Mucosa of rectum (tissue), 2 donors: Measurements from ENCODE around the gene GPR176.
"Not testable (repeated sequence)": the region's sequence is repeated elsewhere in the genome, so short reads cannot be mapped to it uniquely, and the experiment has no call there.

Source experiments
- H3K27ac ChIP-seq, 2 donors: one replicate each; pipeline ENCODE4 v1.7.0; 2013; ENCODE audit warnings: inconsistent platforms in 2 of 2, low read depth in 2 of 2, low read length in 2 of 2
- H3K27me3 ChIP-seq, 2 donors: one replicate each; pipeline ENCODE4 v1.7.0; 2013; ENCODE audit warnings: low read length in 2 of 2; ENCODE audit not compliant: control insufficient read depth in 2 of 2, insufficient read depth in 2 of 2
- H3K36me3 ChIP-seq, 2 donors: one replicate each; pipeline ENCODE4 v1.7.0; 2013; ENCODE audit warnings: low read length in 2 of 2; ENCODE audit not compliant: control insufficient read depth in 2 of 2, insufficient read depth in 2 of 2
- H3K4me1 ChIP-seq, 2 donors: one replicate each; pipeline ENCODE4 v1.7.0; 2013; ENCODE audit warnings: low read length in 2 of 2, mild to moderate bottlenecking in 1 of 2; ENCODE audit not compliant: control insufficient read depth in 2 of 2, insufficient read depth in 2 of 2
- H3K4me3 ChIP-seq, 2 donors: one replicate each; pipeline ENCODE4 v1.7.0; 2013; ENCODE audit warnings: low read length in 2 of 2
- H3K9ac ChIP-seq, 2 donors: one replicate each; pipeline ENCODE4 v1.7.0; 2013; ENCODE audit warnings: low read length in 2 of 2, low read depth in 1 of 2, mild to moderate bottlenecking in 1 of 2
- H3K9me3 ChIP-seq, 2 donors: one replicate each; pipeline ENCODE4 v1.7.0; 2013; ENCODE audit warnings: low read length in 2 of 2; ENCODE audit not compliant: control insufficient read depth in 2 of 2
- donor health status: healthy.
- donor health status: Normal muscosa, but diverticular disease.

The GPR176 gene

GRCh38 chr15:39896101-39896500 lies 24.0 kb downstream of the GPR176 start:
- no peaks in the 10 kb centered on the region for H3K36me3 ChIP-seq
- no peak overlapping the region for H3K4me3 ChIP-seq
- H3K27me3 ChIP-seq: no peaks in the 10 kb centered on the region
- no peaks in the 10 kb centered on the region for H3K9me3 ChIP-seq
- H3K4me1 ChIP-seq: no peaks in the 10 kb centered on the region
- H3K27ac ChIP-seq: no peak overlapping the region
- H3K9ac ChIP-seq: no peak overlapping the region

- H3K9me3 ChIP-seq, H3K27me3 ChIP-seq, H3K36me3 ChIP-seq, H3K9ac ChIP-seq, H3K4me1 ChIP-seq, H3K4me3 ChIP-seq, H3K27ac ChIP-seq: not testable (repeated sequence)
Measured at GRCh38 chr15:39893051-39893450, 27.0 kb downstream of the GPR176 start.

GRCh38 chr15:39892418-39892817 lies 27.6 kb downstream of the GPR176 start:
- Histone ChIP-seq H3K9ac (no peak overlapping the region), H3K27me3 (no peaks in the 10 kb centered on the region), H3K27ac (no peak overlapping the region), H3K4me3 (no peak overlapping the region), H3K36me3 (no peaks in the 10 kb centered on the region), H3K4me1 (peaks cover 0 to 4% of the 10 kb centered on the region in 2 donors), H3K9me3 (no peaks in the 10 kb centered on the region)

- H3K4me3 ChIP-seq: no peak overlapping the region
Measured at GRCh38 chr15:39890621-39891020, 29.4 kb downstream of the GPR176 start.

GRCh38 chr15:39889601-39890000 lies 30.5 kb downstream of the GPR176 start:
- Histone ChIP-seq H3K9me3 (no peaks in the 10 kb centered on the region), H3K9ac (no peak overlapping the region), H3K27me3 (no peaks in the 10 kb centered on the region)

More at GRCh38 chr15:39890621-39891020, 29.4 kb downstream of the GPR176 start:
- H3K4me1 ChIP-seq: peaks cover 0 to 4% of the 10 kb centered on the region in 2 donors
- H3K27me3 ChIP-seq: no peaks in the 10 kb centered on the region
- H3K9me3 ChIP-seq: no peaks in the 10 kb centered on the region
- H3K9ac ChIP-seq: no peak overlapping the region
- no peaks in the 10 kb centered on the region for H3K36me3 ChIP-seq
- H3K27ac ChIP-seq: no peak overlapping the region

GRCh38 chr15:39888809-39889208 lies 31.3 kb downstream of the GPR176 start:
- peak overlapping the region; percentile 57 to 76 for H3K27ac ChIP-seq
- no peak overlapping the region for H3K4me3 ChIP-seq
- no peaks in the 10 kb centered on the region for H3K27me3 ChIP-seq
- H3K36me3 ChIP-seq: no peaks in the 10 kb centered on the region
- H3K4me1 ChIP-seq: peaks cover 0 to 4% of the 10 kb centered on the region in 2 donors
- no peak overlapping the region for H3K9ac ChIP-seq
- H3K9me3 ChIP-seq: no peaks in the 10 kb centered on the region

More at GRCh38 chr15:39889601-39890000, 30.5 kb downstream of the GPR176 start:
- no peak overlapping the region for H3K27ac ChIP-seq
- no peaks in the 10 kb centered on the region for H3K36me3 ChIP-seq
- H3K4me1 ChIP-seq: peaks cover 0 to 4% of the 10 kb centered on the region in 2 donors
- H3K4me3 ChIP-seq: no peak overlapping the region

DNA sequence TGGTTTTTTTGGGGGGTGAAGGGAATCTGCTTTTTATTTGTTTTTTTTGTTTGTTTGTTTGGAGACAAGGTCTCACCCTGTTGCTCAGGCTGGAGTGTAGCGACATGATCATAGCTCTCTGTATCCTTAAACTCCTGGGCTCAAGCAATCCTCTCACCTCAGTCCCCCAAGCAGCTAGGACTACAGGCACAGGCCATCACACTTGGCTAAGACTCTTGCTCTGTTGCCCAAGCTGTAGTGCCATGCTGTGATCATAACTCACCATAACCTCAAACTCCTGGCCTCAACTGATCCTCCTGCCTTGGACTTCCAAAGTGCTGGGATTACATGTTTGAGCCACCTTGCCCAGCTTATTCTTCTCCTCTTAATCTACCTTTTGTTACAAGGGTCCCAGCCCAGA lies 31.8 kb downstream of the GPR176 start:
- no peaks in the 10 kb centered on the region for H3K9me3 ChIP-seq
- H3K9ac ChIP-seq: no peak overlapping the region
- no peaks in the 10 kb centered on the region for H3K36me3 ChIP-seq
- peak overlapping the region; percentile 57 to 76 for H3K27ac ChIP-seq
- no peaks in the 10 kb centered on the region for H3K27me3 ChIP-seq
- H3K4me1 ChIP-seq: peaks cover 0 to 4% of the 10 kb centered on the region in 2 donors
- H3K4me3 ChIP-seq: no peak overlapping the region

DNA sequence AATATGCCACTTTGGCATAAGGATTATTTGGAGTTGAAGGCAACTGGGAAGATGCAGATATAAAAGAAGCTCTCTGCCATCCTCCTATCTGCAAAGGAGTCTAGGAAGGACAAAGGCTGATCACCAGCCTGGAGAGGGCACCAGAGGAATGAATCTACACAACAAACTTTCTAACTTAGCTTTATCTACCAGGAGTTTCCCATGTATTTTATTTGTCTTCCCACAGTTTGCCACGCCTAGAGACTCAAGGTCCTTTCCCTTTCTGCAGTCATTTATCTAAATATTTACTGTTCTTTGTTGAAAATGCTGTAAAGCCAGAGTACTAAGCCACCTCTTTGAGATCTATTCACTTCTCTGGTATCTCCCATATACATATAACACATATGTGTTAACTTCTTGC lies 32.2 kb downstream of the GPR176 start:
- Histone ChIP-seq H3K27ac (peak overlapping the region; percentile 57 to 76), H3K27me3 (no peaks in the 10 kb centered on the region), H3K9ac (no peak overlapping the region), H3K4me3 (no peak overlapping the region), H3K9me3 (no peaks in the 10 kb centered on the region), H3K36me3 (no peaks in the 10 kb centered on the region), H3K4me1 (peaks cover 0 to 4% of the 10 kb centered on the region in 2 donors)

GRCh38 chr15:39887211-39887610 lies 32.9 kb downstream of the GPR176 start:
- Histone ChIP-seq H3K9ac (no peak overlapping the region), H3K9me3 (no peaks in the 10 kb centered on the region), H3K27me3 (no peaks in the 10 kb centered on the region), H3K4me1 (peaks cover 0 to 4% of the 10 kb centered on the region in 2 donors), H3K36me3 (no peaks in the 10 kb centered on the region), H3K4me3 (no peak overlapping the region), H3K27ac (no peak overlapping the region)

DNA sequence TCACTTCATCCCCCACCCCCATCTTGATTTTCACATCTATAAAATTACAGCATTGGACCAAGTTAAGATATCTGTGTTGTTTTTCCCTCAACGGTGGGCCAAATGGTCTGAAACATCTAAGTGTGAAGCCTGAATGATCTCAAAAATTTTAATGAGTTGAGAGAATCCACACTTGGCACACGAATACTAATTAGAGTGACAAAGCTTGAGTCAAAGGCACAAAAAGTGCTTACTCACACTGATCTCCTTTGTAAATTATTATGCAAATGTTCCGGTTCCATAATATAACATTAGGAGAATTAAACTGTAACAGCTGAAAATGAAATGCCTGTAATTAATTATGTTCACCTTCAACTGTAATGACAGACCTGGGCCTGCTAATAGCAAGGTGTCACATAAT lies 33.6 kb downstream of the GPR176 start:
- Histone ChIP-seq H3K36me3 (no peaks in the 10 kb centered on the region), H3K4me3 (no peak overlapping the region), H3K4me1 (peaks cover 0 to 4% of the 10 kb centered on the region in 2 donors), H3K27ac (no peak overlapping the region), H3K9me3 (no peaks in the 10 kb centered on the region), H3K9ac (no peak overlapping the region), H3K27me3 (no peaks in the 10 kb centered on the region)
